Measurements from ENCODE around the gene GRAMD1B.

GRAMD1B gene

DNA sequence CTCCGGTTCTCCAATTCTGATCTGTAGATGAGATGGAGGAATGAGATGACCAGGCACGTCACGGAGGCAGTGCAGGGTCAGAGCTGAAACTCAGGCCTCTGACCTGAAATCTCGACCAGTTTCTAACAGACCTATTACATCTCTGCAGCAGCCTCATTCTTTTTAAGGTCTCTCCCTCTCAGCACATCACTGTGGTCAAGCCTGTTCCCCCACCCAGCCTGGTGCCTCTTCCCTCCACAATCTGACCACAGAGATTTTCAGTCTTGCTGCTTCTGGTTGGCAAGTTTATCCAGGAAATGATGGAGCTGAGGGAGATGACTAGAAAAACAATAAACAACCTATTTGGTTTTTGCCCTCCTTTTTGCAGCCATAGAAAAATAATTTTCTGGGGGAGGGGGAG is 9.5 kb downstream of the GRAMD1B start:
- H3K4me3 ChIP-seq (ENCODE audit: low read depth, low read length) = no peak overlapping the region
- in situ Hi-C loops (cut with HindIII; ENCODE audit: low sequenced_read_pairs) = no loop called here
- no peak for DNase-seq (ENCODE audit: low read depth, low spot score)
- no peak for TF ChIP-seq CTCF (IDR thresholded peaks at IDR 0.05; ENCODE audit: low read depth, low read length)

GRCh38 chr11:123441161-123441560 is 11.1 kb downstream of the GRAMD1B start:
- no peak overlapping the region for H3K4me3 ChIP-seq (ENCODE audit: low read depth, low read length)
- in situ Hi-C loops (cut with HindIII; ENCODE audit: low sequenced_read_pairs) = no loop called here
- TF ChIP-seq CTCF (IDR thresholded peaks at IDR 0.05; ENCODE audit: low read depth, low read length) = no peak
- no peak for DNase-seq (ENCODE audit: low read depth, low spot score)

- in situ Hi-C loops (cut with HindIII; ENCODE audit: low sequenced_read_pairs) = no loop called here
- H3K4me3 ChIP-seq (ENCODE audit: low read depth, low read length) = no peak overlapping the region
- DNase-seq (ENCODE audit: low read depth, low spot score) = no peak
- TF ChIP-seq CTCF (IDR thresholded peaks at IDR 0.05; ENCODE audit: low read depth, low read length) = no peak
Measured at GRCh38 chr11:123443851-123444623, 14.0 kb downstream of the GRAMD1B start.

- no peak for TF ChIP-seq CTCF (IDR thresholded peaks at IDR 0.05; ENCODE audit: low read depth, low read length)
- H3K4me3 ChIP-seq (ENCODE audit: low read depth, low read length) = no peak overlapping the region
- in situ Hi-C loops (cut with HindIII; ENCODE audit: low sequenced_read_pairs) = no loop called here
- no peak for DNase-seq (ENCODE audit: low read depth, low spot score)
Measured at GRCh38 chr11:123448823-123449222, 18.8 kb downstream of the GRAMD1B start.

- in situ Hi-C loops (cut with HindIII; ENCODE audit: low sequenced_read_pairs) = no loop called here
Measured at GRCh38 chr11:123449436-123449835, 19.4 kb downstream of the GRAMD1B start.

DNA sequence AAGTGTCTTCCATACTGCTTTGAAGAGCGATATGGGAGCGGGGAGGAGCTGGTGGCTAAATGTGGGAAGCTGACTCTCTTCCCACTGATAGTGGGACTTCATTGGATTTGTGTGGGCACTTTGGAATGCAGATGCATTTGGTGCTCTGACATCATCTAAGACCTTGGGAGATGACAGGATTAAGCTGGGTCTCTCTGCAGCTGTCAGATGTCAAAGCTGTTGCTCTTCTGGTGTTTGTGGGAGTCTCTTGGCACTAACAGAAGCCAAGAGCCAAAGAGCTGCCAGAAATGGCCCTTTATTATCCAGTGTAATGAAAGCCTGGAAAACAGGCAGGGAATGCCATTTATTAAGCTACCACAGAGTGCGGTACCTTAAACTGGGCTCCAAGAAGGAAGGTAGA is 20.6 kb downstream of the GRAMD1B start:
- in situ Hi-C loops (cut with HindIII; ENCODE audit: low sequenced_read_pairs) = no loop called here
- no peak overlapping the region for H3K4me3 ChIP-seq (ENCODE audit: low read depth, low read length)
- peak; percentile 33 for DNase-seq (ENCODE audit: low read depth, low spot score)
- TF ChIP-seq CTCF (IDR thresholded peaks at IDR 0.05; ENCODE audit: low read depth, low read length) = no peak

More at GRCh38 chr11:123449436-123449835, 19.4 kb downstream of the GRAMD1B start:
- no peak overlapping the region for H3K4me3 ChIP-seq (ENCODE audit: low read depth, low read length)
- no peak for DNase-seq (ENCODE audit: low read depth, low spot score)
- TF ChIP-seq CTCF (IDR thresholded peaks at IDR 0.05; ENCODE audit: low read depth, low read length) = no peak
